Kidney (tissue), 14 donors: ENCODE measurements around the gene NECTIN1. TPM values are rescaled to one million over a fixed set of nuclear protein-coding genes. Genes with fewer than 3 reads are reported as not detected.

Experiments used
- DNase-seq, 5 donors: peaks; one replicate each; pipeline ENCODE4 v3.0.0-alpha.2; 2013 to 2020
- FAIRE-seq: peaks from 2 replicates; lab custom pipeline; 2012; peaks lifted over from hg19 to GRCh38; lab: Jason Lieb, UNC
- H3K27ac ChIP-seq, 2 donors: one replicate each; pipeline ENCODE4 v1.7.0; 2013; ENCODE audit warnings: low read depth in 2 of 2, low read length in 2 of 2, inconsistent platforms in 1 of 2
- H3K27me3 ChIP-seq: one replicate; pipeline ENCODE4 v1.7.1; 2013; ENCODE audit warnings: low read length, inconsistent platforms; ENCODE audit not compliant: control insufficient read depth, insufficient read depth
- H3K36me3 ChIP-seq, 3 donors: one replicate each; pipeline versions ENCODE4 v1.7.0 to v1.7.1; 2013; ENCODE audit warnings: low read length in 3 of 3, control low read depth in 1 of 3, inconsistent platforms in 1 of 3; ENCODE audit not compliant: insufficient read depth in 3 of 3, control insufficient read depth in 2 of 3
- H3K4me1 ChIP-seq, 3 donors: one replicate each; pipeline versions ENCODE4 v1.7.0 to v1.7.1; 2013; ENCODE audit warnings: low read length in 3 of 3, inconsistent platforms in 1 of 3, low read depth in 1 of 3; ENCODE audit not compliant: control insufficient read depth in 2 of 3, insufficient read depth in 2 of 3
- H3K4me3 ChIP-seq, 3 donors: one replicate each; pipeline versions ENCODE4 v1.7.0 to v1.8.1; 2013; ENCODE audit warnings: low read length in 3 of 3, control low read depth in 1 of 3, inconsistent platforms in 1 of 3
- H3K9ac ChIP-seq, 3 donors: one replicate each; pipeline versions ENCODE4 v1.7.0 to v1.7.1; 2013; ENCODE audit warnings: low read length in 3 of 3, control low read depth in 1 of 3, inconsistent platforms in 1 of 3
- H3K9me3 ChIP-seq, 3 donors: one replicate each; pipeline versions ENCODE4 v1.7.0 to v1.7.1; 2013; ENCODE audit warnings: low read length in 3 of 3, control low read depth in 1 of 3, inconsistent platforms in 1 of 3; ENCODE audit not compliant: control insufficient read depth in 2 of 3, insufficient read depth in 1 of 3
- CTCF ChIP-seq: IDR thresholded peaks from 3 replicates; pipeline ENCODE4 v1.5.1; 2012; ENCODE audit warnings: mild to moderate bottlenecking, moderate library complexity, borderline replicate concordance; ENCODE audit not compliant: insufficient read depth; ENCODE audit errors: extremely low read depth
- intact Hi-C: fragments of 100-400 bp; cut with DNase I; formaldehyde crosslinking; loops from one replicate; pipeline ENCODE4 v1.11.1; 2022
- polyA plus RNA-seq: library from polyadenylated mRNA; stranded (reverse); fragments of 350-450 nt; fragmentation: Illumina TruSeq; extraction: RNeasy Lipid Tissue Mini Kit (QIAGEN cat#74804); gene quantifications from one replicate; pipeline ENCODE4 v1.2.3, GENCODE V29; 2014; ENCODE audit warnings: low read depth, low replicate concordance; ENCODE audit not compliant: insufficient read depth
- total RNA-seq: library from RNA; stranded (reverse); fragmentation: NEBNext Ultra II Directional; extraction: Animal tissue kit (Norgen Biotek cat#: 25700); gene quantifications from one replicate; pipeline ENCODE4 v1.2.1, GENCODE V29; 2021
- donor health status: control.
- donor health status: control.
- donor health status: control.
- donor health status: control.
- donor health status: control.
- donor health status: DM: yes; HTN: yes; CAD: no.
- donor health status: Normal renal cell carcinoma (clear cell type).

Gene NECTIN1
- total and polyA plus RNA-seq, 2 donors from 2014 or later, result 6.0 to 13.2 TPM

GRCh38 chr11:119774172-119774763 is 45.3 kb upstream of the NECTIN1 start:
- FAIRE-seq, result no peak
- intact Hi-C loops, result no loop called here
- Histone ChIP-seq H3K9me3 (no peaks in the 10 kb centered on the region), H3K36me3 (no peaks in the 10 kb centered on the region), H3K4me1 (no peaks in the 10 kb centered on the region), H3K27me3 (no peaks in the 10 kb centered on the region), H3K4me3 (no peak overlapping the region), H3K27ac (no peak overlapping the region), H3K9ac (no peak overlapping the region)
- no peak for TF ChIP-seq CTCF
- DNase-seq, result peak in 4 of 5 donors; percentile 10 to 85 (median 72)

- no peaks in the 10 kb centered on the region for H3K36me3 ChIP-seq
- H3K27ac ChIP-seq, result no peak overlapping the region
- DNase-seq, result peak in 1 of 5 donors; percentile 44
- no peaks in the 10 kb centered on the region for H3K27me3 ChIP-seq
- intact Hi-C loops, result no loop called here
- no peak overlapping the region for H3K9ac ChIP-seq
- TF ChIP-seq CTCF, result no peak
- no peaks in the 10 kb centered on the region for H3K4me1 ChIP-seq
- no peak for FAIRE-seq
- no peak overlapping the region for H3K4me3 ChIP-seq
- peaks cover 0 to 5% (median 0%) of the 10 kb centered on the region in 3 donors for H3K9me3 ChIP-seq
Measured at GRCh38 chr11:119772641-119773415, 43.8 kb upstream of the NECTIN1 start.

- Histone ChIP-seq H3K4me1 (no peaks in the 10 kb centered on the region), H3K27ac (no peak overlapping the region), H3K9ac (no peak overlapping the region), H3K36me3 (no peaks in the 10 kb centered on the region), H3K4me3 (no peak overlapping the region), H3K9me3 (peaks cover 0 to 10% (median 0%) of the 10 kb centered on the region in 3 donors), H3K27me3 (no peaks in the 10 kb centered on the region)
- DNase-seq (no peak), FAIRE-seq (no peak)
- intact Hi-C loops, result no loop called here
- no peak for TF ChIP-seq CTCF
Measured at GRCh38 chr11:119772076-119772475, 43.1 kb upstream of the NECTIN1 start.
